HG02870 (cell line): Measurements from ENCODE around the gene LAT.
"Not testable (repeated sequence)": the region's sequence is repeated elsewhere in the genome, so short reads cannot be mapped to it uniquely, and the experiment has no call there.

Source experiments
- ATAC-seq: cut with Tn5 transposase; IDR thresholded peaks from one replicate; pipeline ENCODE4 v1.9.1; 2021; ENCODE audit warnings: mild to moderate bottlenecking, moderate library complexity; ENCODE audit not compliant: unreplicated experiment

LAT gene

DNA sequence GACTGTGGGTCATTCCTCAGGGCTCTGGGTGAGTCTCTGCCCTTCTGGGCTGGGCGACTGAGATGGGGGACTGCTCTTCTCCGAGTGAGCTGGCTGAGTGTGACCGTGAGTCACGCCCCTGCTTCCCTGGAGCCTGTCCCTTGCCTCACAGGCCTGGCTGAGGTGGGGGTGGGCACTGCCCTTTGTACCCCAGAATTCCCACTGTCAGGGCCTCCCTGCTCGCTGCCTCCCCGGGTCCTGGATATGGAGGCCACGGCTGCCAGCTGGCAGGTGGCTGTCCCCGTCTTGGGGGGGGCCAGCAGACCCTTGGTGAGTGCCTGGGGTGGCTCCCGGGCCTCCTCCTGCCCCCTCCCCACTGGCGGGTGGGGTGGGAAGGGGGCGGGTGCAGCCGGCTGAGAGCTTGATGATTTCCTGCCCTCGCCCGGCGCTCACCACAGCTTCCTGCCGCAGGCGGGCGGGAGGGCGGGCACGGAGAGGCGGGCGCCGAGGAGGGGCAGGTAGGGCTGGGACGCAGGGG lies at the start of gene LAT:
TSS of gene LAT (plus strand) at position 434 of the 517 bp plus-strand sequence. CDS start 366 bp downstream, outside the sequence.
- no peak for ATAC-seq

- no peak for ATAC-seq
Measured at GRCh38 chr16:28935346-28935745, 49.5 kb upstream of the LAT start.

GRCh38 chr16:28935924-28936783 lies 48.7 kb upstream of the LAT start:
- ATAC-seq: no peak

GRCh38 chr16:28936784-28937155 lies 48.1 kb upstream of the LAT start:
- no peak for ATAC-seq

- ATAC-seq: no peak
Measured at GRCh38 chr16:28937222-28937876, 47.5 kb upstream of the LAT start.

DNA sequence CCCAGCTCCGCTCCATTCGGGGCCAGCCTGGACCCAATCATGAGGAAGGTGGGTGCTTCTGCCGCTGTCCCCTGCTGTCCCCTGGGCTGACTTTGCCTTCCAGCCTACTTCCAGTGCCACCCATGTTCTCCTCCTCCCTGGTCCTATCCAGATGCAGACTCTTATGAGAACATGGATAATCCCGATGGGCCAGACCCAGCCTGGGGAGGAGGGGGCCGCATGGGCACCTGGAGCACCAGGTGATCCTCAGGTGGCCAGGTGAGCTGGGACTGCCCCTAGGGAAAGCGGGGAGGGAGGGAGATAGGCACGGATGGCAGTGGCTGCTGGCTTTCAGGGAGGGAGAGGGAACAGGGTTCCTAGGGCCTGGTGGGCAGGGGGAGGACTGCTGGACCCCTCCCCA lies 46.1 kb upstream of the LAT start:
- ATAC-seq: no peak

GRCh38 chr16:28939825-28940224 lies 45.0 kb upstream of the LAT start:
- ATAC-seq: not testable (repeated sequence)

DNA sequence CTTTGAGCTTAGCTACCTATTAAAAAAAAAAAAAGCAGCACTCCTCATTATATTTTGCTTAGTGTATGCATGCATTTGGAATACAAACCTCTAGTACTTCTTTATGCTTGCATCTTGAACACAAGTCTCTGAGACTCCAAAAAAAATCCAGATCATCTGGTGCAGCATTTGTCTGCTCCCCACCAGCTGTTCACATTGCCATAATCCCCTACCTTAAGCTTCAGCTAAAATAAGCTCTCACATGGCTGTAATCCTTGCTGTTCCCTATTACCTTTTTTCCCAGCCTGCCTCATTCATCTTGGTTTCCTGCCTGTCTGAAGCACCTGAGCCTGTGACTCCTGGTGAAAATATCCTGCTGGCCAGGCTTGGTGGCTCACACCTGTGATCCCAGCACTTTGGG lies 41.6 kb upstream of the LAT start:
- ATAC-seq: no peak

DNA sequence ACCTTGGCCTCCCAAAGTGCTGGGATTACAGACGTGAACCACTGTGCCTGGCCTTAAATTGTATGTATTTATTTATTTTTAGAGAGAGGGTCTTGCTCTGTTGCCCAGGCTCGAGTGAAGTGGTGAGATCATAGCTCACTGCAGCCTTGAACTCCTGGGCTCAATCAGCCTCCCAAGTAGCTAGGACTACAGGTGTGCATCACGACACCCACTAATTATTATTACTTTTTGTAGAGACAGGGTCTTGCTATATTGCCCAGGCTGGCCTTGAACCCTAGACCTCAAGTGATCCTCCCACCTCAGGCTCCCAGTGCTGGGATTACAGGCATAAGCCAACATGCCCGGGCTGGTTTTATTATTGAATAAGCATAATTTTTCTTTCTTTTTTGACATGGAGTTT lies 38.2 kb upstream of the LAT start:
- ATAC-seq: no peak

GRCh38 chr16:28950648-28951409 lies 34.0 kb upstream of the LAT start, which contains the start of gene NFATC2IP:
Gene NFATC2IP (plus strand): TSS chr16:28950937. CDS start chr16:28951012, 75 bp downstream.
- ATAC-seq: peak; percentile 95

DNA sequence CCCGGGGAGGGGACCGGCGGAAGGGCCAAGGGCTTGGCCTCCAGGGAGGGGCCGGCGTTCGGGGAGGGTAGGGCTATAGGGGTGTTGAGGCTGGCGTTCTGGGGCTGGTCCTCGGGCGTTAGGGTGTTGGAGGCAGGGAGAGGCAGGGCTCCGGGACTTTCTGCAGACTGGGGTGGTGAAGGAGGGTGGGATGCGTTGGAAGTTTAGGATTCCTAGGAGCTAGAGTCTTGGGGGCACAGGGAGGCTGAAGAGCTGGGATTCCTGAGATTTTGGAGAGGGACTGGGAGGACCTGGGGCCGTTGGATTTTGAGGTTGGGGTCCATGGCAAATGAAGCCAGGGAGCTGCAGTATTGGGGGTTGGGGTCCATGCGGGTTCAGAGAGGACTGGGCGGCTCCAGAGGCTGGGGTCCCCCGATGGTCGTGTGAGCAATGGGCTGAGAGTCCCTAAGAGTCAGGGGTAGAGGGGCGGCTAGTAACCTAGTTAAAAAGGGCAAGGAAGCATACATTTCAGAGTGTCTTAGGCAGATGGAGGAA lies 33.4 kb upstream of the LAT start:
- no peak for ATAC-seq

DNA sequence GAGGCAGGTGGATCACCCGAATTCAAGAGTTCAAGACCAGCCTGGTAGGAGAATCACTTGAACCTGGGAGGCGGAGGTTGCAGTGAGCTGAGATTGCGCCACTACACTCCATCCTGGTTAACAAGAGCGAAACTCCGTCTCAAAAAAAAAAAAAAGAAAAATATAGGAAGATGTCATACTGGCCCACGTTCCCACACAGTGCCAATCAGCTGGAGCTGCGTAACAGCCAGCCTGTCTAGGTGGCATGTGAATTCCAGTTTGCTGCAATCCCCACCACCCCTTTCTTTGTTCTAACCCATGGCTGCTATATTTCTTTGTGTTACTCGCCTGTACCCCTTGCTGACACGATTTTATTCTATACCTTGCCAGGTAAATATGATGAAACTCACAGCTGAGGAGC lies 26.6 kb upstream of the LAT start:
- no peak for ATAC-seq

DNA sequence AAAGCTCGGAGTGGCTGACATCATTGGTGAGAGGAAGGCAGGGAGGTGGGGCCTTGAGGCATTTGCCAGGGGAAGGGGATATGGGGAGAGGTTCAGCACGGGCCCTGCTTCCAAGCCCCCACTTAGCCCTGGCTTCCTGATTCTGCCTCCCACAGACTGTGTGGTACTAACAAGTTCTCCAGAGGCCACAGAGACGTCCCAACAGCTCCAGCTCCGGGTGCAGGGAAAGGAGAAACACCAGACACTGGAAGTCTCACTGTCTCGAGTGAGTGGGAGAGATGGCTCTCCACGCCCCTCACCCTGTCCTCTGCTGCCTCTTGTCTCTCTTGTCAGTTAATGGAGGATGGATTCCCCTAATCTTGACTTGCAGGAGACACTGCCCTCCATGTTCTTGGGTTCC lies 26.0 kb upstream of the LAT start:
- ATAC-seq: no peak

GRCh38 chr16:28964072-28964471 lies 20.8 kb upstream of the LAT start:
- ATAC-seq: no peak

- no peak for ATAC-seq
Measured at GRCh38 chr16:28964496-28964895, 20.4 kb upstream of the LAT start.

DNA sequence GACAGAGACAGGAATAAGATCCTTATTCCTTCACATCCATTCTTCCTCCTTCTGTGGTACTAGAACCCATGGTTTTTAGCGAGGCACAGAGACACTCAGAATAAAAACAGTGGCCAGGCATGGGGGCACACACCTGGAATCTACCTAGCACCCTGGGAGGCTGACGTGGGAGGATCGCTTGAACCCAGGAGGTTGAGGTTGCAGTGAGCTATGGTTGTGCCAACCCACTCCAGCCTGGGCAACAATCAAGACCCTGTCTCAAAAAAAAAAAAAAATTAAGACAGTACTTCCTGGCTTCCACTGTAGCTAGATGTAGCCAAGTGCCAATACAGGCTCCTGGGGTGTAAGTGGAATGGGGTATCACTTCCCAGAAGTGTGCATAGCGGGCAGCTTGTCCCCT lies 17.7 kb upstream of the LAT start:
- ATAC-seq: no peak

GRCh38 chr16:28969696-28970095 lies 15.2 kb upstream of the LAT start:
- ATAC-seq: not testable (repeated sequence)

- ATAC-seq: peak; percentile 8
Measured at GRCh38 chr16:28974007-28974436, 10.8 kb upstream of the LAT start.

DNA sequence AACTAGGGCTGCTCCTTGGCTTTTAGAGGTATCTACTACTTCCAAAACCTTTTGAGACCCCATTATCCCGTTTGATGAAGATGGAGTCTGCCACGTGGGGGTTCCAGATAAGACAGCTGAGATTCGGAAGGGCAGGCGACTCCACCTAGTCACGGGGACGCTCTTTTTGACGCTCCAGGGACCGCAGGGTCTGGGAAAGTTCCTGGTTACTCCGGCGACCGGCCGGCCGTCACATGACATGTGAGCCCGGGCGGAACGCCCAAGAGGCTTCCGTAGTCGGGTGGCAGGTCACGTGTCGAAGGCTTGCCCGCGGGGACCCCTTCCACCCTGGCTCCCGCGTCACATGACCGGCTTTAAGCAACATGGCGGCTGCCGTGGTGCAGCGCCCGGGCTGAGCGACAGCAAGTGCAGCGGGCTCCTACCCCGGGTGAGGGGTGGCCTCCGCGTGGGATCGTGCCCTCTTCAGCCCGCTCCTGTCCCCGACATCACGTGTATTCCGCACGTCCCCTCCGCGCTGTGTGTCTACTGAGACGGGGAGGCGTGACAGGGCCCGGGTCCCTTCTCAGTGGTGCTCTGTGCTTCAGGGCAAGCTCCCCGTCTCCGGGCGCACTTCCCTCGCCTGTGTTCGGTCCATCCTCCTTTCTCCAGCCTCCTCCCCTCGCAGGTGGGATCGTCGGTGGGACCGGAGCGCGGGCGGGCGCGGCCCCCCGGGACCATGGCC lies 10.3 kb upstream of the LAT start, which contains the start of gene SPNS1:
TSS of gene SPNS1 (plus strand) at position 342 of the 721 bp plus-strand sequence. CDS start at position 716, 374 bp downstream.
- ATAC-seq: peak; percentile 81

DNA sequence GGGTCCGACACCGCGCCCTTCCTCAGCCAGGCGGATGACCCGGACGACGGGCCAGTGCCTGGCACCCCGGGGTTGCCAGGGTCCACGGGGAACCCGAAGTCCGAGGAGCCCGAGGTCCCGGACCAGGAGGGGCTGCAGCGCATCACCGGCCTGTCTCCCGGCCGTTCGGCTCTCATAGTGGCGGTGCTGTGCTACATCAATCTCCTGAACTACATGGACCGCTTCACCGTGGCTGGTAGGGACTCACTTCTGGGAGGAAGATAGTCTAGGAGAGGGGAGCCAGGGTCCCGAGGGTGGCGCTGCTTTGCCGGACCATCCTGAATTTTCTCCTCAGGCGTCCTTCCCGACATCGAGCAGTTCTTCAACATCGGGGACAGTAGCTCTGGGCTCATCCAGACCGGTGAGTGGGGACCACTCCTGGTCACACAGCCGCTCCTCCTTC lies 9.7 kb upstream of the LAT start:
- ATAC-seq: no peak
